HG03520 (cell line): ENCODE results near the gene AGMAT.

Source experiments
- ATAC-seq: cut with Tn5 transposase; IDR thresholded peaks from one replicate; pipeline ENCODE4 v1.9.1; 2021; ENCODE audit warnings: mild to moderate bottlenecking, moderate library complexity; ENCODE audit not compliant: unreplicated experiment

Gene AGMAT

GRCh38 chr1:15570861-15571260, 14.0 kb downstream of the AGMAT start:
- ATAC-seq: no peak

- ATAC-seq: no peak
Observed at GRCh38 chr1:15568387-15569073, 16.3 kb downstream of the AGMAT start.

- no peak for ATAC-seq
Observed at GRCh38 chr1:15559189-15559810, 25.6 kb downstream of the AGMAT start.

- ATAC-seq: no peak
Observed at GRCh38 chr1:15558516-15558915, 26.3 kb downstream of the AGMAT start.

GRCh38 chr1:15557594-15557993, 27.3 kb downstream of the AGMAT start:
- ATAC-seq: no peak

GRCh38 chr1:15557008-15557407, 27.8 kb downstream of the AGMAT start:
- ATAC-seq: no peak

GRCh38 chr1:15550573-15550972, 34.3 kb downstream of the AGMAT start:
- ATAC-seq: no peak

GRCh38 chr1:15546641-15547040, 38.2 kb downstream of the AGMAT start:
- no peak for ATAC-seq

GRCh38 chr1:15543589-15544568, 41.0 kb downstream of the AGMAT start:
- no peak for ATAC-seq

- ATAC-seq: no peak
Observed at GRCh38 chr1:15543251-15543588, 41.6 kb downstream of the AGMAT start.

GRCh38 chr1:15542388-15543250, 42.2 kb downstream of the AGMAT start:
- no peak for ATAC-seq

GRCh38 chr1:15541231-15541792, 43.5 kb downstream of the AGMAT start:
- ATAC-seq: no peak

GRCh38 chr1:15540186-15540585, 44.7 kb downstream of the AGMAT start:
- ATAC-seq: no peak

GRCh38 chr1:15538771-15539170, 46.1 kb downstream of the AGMAT start:
- ATAC-seq: no peak

- ATAC-seq: no peak
Observed at GRCh38 chr1:15531682-15532081, 53.2 kb downstream of the AGMAT start.

GRCh38 chr1:15531003-15531402, 53.8 kb downstream of the AGMAT start:
- no peak for ATAC-seq

GRCh38 chr1:15526490-15527339, 58.1 kb downstream of the AGMAT start, which contains the start of gene DNAJC16:
TSS of gene DNAJC16 (plus strand) at chr1:15526848. CDS start at chr1:15529106, 2,258 bp downstream.
- ATAC-seq: peak; percentile 54

GRCh38 chr1:15526021-15526489, 58.8 kb downstream of the AGMAT start:
- ATAC-seq: no peak
